Activated CD4-positive, alpha-beta T cell treated with anti-CD3 and anti-CD28 coated beads, Interleukin-2, amount 50 U/mL, for 48 hours (primary cell): Measurements from ENCODE around the gene CAPZA2.

Source experiments
- DNase-seq, 2 experiments: peaks; one replicate each; pipeline ENCODE4 v3.0.0-alpha.2; 2020

The CAPZA2 gene

GRCh38 chr7:116862951-116863670 lies 724 bp downstream of the CAPZA2 start:
- peak in 1 of 2 experiments; percentile 14 for DNase-seq

GRCh38 chr7:116863936-116864500 lies 1.6 kb downstream of the CAPZA2 start:
- no peak for DNase-seq

GRCh38 chr7:116871061-116871700 lies 8.8 kb downstream of the CAPZA2 start:
- no peak for DNase-seq

GRCh38 chr7:116872026-116872425 lies 9.6 kb downstream of the CAPZA2 start:
- no peak for DNase-seq

GRCh38 chr7:116873619-116874018 lies 11.2 kb downstream of the CAPZA2 start:
- DNase-seq: no peak

- no peak for DNase-seq
Observed at GRCh38 chr7:116876664-116877442, 14.5 kb downstream of the CAPZA2 start.

GRCh38 chr7:116877443-116878217 lies 15.2 kb downstream of the CAPZA2 start:
- no peak for DNase-seq

GRCh38 chr7:116884691-116885090 lies 22.3 kb downstream of the CAPZA2 start:
- DNase-seq: no peak

- no peak for DNase-seq
Observed at GRCh38 chr7:116885724-116886123, 23.3 kb downstream of the CAPZA2 start.

- DNase-seq: no peak
Observed at GRCh38 chr7:116886543-116887156, 24.3 kb downstream of the CAPZA2 start.

GRCh38 chr7:116888895-116889294 lies 26.5 kb downstream of the CAPZA2 start:
- DNase-seq: no peak

GRCh38 chr7:116895849-116896248 lies 33.5 kb downstream of the CAPZA2 start:
- no peak for DNase-seq

- DNase-seq: no peak
Observed at GRCh38 chr7:116897661-116898060, 35.3 kb downstream of the CAPZA2 start.

- DNase-seq: no peak
Observed at GRCh38 chr7:116899308-116899707, 36.9 kb downstream of the CAPZA2 start.

- DNase-seq: no peak
Observed at GRCh38 chr7:116901143-116901542, 38.8 kb downstream of the CAPZA2 start.

GRCh38 chr7:116902867-116903266 lies 40.5 kb downstream of the CAPZA2 start:
- DNase-seq: no peak

GRCh38 chr7:116906391-116906790 lies 44.0 kb downstream of the CAPZA2 start:
- no peak for DNase-seq

- no peak for DNase-seq
Observed at GRCh38 chr7:116910383-116910782, 48.0 kb downstream of the CAPZA2 start.

GRCh38 chr7:116911801-116912200 lies 49.4 kb downstream of the CAPZA2 start:
- no peak for DNase-seq

GRCh38 chr7:116912269-116912909 lies 50.0 kb downstream of the CAPZA2 start:
- DNase-seq: no peak

GRCh38 chr7:116918704-116919103 lies 56.3 kb downstream of the CAPZA2 start:
- DNase-seq: no peak

- no peak for DNase-seq
Observed at GRCh38 chr7:116920359-116920758, 58.0 kb downstream of the CAPZA2 start.
